GM12875 (cell line): Measurements from ENCODE around the gene PIP4K2A.

Experiments used
- H3K4me3 ChIP-seq: one replicate; pipeline ENCODE4 v1.5.1; 2011; ENCODE audit warnings: low read depth, low read length, control low read depth
- TF ChIP-seq, protein P1 (sequence below): IDR thresholded peaks from 2 replicates; pipeline ENCODE4 v1.5.1; 2011; ENCODE audit warnings: low read depth, mild to moderate bottlenecking, control low read depth, inconsistent platforms, low read length, moderate library complexity, borderline replicate concordance; ENCODE audit not compliant: insufficient read depth

The PIP4K2A gene

GRCh38 chr10:22593636-22594198 is 120.7 kb downstream of the PIP4K2A start:
- TF ChIP-seq, protein P1, sequence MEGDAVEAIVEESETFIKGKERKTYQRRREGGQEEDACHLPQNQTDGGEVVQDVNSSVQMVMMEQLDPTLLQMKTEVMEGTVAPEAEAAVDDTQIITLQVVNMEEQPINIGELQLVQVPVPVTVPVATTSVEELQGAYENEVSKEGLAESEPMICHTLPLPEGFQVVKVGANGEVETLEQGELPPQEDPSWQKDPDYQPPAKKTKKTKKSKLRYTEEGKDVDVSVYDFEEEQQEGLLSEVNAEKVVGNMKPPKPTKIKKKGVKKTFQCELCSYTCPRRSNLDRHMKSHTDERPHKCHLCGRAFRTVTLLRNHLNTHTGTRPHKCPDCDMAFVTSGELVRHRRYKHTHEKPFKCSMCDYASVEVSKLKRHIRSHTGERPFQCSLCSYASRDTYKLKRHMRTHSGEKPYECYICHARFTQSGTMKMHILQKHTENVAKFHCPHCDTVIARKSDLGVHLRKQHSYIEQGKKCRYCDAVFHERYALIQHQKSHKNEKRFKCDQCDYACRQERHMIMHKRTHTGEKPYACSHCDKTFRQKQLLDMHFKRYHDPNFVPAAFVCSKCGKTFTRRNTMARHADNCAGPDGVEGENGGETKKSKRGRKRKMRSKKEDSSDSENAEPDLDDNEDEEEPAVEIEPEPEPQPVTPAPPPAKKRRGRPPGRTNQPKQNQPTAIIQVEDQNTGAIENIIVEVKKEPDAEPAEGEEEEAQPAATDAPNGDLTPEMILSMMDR: no peak
- no peak overlapping the region for H3K4me3 ChIP-seq

- TF ChIP-seq, protein P1: no peak
- H3K4me3 ChIP-seq: no peak overlapping the region
Observed at GRCh38 chr10:22593026-22593425, 121.4 kb downstream of the PIP4K2A start.

- H3K4me3 ChIP-seq: no peak overlapping the region
- TF ChIP-seq, protein P1: no peak
Observed at GRCh38 chr10:22589851-22590514, 124.4 kb downstream of the PIP4K2A start.

DNA sequence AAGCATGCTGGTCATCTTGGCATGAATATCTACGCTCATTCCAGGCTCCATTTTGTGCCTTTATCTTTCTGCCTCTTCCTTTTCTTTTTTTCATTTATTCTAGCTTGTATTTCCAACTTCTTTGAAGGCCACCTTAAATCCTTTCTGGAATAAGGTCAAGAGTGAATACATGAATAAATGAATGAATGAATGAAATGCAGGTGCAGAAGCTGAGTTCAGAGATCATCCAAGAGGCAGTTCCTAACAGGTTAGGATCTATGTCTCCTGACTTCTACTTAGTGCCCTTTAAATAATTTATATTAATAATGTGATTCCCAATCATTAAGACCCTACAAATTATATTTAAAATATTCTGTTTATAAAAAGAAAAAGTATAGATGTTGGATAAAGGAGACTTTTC is 125.9 kb downstream of the PIP4K2A start:
- TF ChIP-seq, protein P1: no peak
- no peak overlapping the region for H3K4me3 ChIP-seq

DNA sequence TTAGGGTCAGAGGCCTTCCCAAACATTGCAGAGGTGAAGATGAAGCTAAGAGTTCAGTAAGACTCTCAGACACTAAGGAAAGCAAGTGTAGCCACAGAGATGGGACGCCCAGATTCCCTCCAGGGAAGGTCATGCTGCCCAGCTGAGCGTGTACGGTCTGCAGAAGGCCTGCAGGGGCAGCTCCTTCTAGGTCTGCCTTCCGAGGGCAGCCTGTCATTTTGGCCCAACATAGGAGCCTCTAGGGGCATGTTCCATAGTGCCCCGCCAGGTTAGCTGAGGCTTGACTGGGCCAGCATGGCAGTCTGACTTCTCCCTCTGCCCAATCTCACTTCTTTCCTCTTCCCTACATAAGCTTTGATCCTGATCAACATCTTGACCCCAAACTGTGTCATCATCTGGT is 130.7 kb downstream of the PIP4K2A start:
- H3K4me3 ChIP-seq: no peak overlapping the region
- TF ChIP-seq, protein P1: no peak

DNA sequence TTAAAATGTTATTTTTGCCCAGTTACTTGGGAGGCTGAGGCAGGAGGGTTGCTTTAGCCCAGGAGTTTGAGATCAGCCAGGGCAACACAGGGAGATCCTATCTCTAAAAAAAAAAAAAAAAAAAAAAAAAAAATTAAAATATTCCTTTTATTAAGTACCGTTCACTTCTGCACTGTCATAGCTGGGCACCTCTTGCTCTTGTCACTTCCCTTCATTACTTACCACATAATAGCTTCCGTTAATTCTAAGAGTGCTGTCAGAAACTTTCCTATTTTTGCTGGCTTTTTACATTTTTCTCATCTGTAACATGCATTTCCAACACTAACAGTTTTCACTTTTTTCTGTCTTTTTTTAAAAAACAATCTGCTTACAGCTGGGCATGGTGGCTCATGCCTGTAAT is 132.9 kb downstream of the PIP4K2A start:
- TF ChIP-seq, protein P1: no peak
- no peak overlapping the region for H3K4me3 ChIP-seq

DNA sequence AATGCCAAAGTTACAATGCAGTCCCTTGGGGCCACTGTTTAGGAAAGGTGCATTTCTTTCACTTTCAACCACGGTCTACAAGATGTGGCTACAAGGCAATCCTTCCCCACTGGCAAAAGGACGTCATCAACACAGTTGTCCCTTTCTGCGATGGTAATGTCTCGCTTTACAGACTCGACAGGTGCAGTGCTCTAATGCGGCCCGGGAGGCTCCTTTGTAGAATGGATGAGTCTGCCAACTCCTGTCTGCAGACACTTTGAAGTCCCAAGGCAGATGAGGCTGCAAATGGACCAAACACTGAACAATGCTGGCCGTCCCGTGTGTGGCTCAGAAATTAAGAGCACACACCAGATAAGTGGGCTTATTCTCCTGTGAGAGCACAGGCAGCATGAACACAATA is 133.7 kb downstream of the PIP4K2A start:
- TF ChIP-seq, protein P1: no peak
- no peak overlapping the region for H3K4me3 ChIP-seq
